Measurements from ENCODE around the gene ZNF502.

The ZNF502 gene

DNA sequence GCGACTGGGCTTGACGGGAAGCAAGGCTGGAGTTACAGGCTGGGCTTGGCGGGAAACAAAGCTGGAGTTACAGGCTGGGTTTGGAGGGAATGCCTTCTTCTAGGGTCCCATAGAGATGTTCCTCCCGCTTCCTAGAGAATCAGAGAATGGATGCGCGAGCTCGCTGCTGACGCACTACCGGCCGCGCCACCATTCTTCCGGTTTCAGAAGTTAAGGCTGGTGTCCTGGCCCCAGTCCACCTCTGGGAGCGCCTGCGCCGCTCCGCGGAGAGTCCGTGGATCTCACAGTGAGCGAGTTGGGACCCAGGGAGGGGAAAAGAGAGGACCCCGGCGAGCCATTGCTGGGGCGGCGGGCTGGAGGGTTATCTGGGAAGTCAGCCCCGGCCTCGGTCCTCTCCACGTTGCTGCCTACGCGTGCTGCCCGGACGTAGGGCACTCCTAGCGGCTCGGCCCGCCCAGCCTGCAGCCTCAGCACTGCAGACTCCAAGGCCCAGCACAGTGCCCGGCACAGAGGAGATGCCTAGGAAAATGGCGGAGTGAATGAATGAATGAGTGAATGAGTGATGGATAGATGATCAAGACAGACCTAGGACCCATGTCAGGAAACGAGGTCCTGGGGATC, at the start of gene ZNF502:
Gene ZNF502 (plus strand): TSS at position 206 of the 621 bp plus-strand sequence. CDS start 7,602 bp downstream, outside the sequence.
- H3K4me3 ChIP-seq (ENCODE audit: low read depth, low read length), result peak within 1 kb of the TSS; percentile 82
- POLR2A ChIA-PET, result interaction anchor here (0.8 to 2.1 kb wide), 6 partner anchors 9 to 202 kb away, joined by 3 to 26 read pairs (median 5); partner anchors contain the start of genes KIAA1143, KIF15, ZNF35 and ZNF501
- H3K27ac ChIP-seq (ENCODE audit: extremely low read depth, low read depth, low read length), result no peak within 1 kb of the TSS
- peaks cover 0 to 3% of the 10 kb centered on the region in 2 experiments; a peak in 1 of 3 replicates for H3K36me3 ChIP-seq (ENCODE audit: control insufficient read depth in 2 of 2, insufficient read depth in 1 of 2, low read length in 2 of 2)
- no peaks in the 10 kb centered on the region for H3K4me1 ChIP-seq (ENCODE audit: control insufficient read depth, insufficient read depth, low read length)
- H3K9me3 ChIP-seq (ENCODE audit: control insufficient read depth, insufficient read depth, low read depth, low read length), result no peaks in the 10 kb centered on the region
- CTCF ChIA-PET, result interaction anchor here (1.1 kb wide), 1 partner anchor 17 kb away, joined by 3 read pairs; the partner anchor contains the start of gene ZNF501
- TF ChIP-seq ZNF335 (tag by site-specific recombination; conservative IDR thresholded peaks at IDR 0.05), result peak; percentile 73
- TF ChIP-seq, protein P1, sequence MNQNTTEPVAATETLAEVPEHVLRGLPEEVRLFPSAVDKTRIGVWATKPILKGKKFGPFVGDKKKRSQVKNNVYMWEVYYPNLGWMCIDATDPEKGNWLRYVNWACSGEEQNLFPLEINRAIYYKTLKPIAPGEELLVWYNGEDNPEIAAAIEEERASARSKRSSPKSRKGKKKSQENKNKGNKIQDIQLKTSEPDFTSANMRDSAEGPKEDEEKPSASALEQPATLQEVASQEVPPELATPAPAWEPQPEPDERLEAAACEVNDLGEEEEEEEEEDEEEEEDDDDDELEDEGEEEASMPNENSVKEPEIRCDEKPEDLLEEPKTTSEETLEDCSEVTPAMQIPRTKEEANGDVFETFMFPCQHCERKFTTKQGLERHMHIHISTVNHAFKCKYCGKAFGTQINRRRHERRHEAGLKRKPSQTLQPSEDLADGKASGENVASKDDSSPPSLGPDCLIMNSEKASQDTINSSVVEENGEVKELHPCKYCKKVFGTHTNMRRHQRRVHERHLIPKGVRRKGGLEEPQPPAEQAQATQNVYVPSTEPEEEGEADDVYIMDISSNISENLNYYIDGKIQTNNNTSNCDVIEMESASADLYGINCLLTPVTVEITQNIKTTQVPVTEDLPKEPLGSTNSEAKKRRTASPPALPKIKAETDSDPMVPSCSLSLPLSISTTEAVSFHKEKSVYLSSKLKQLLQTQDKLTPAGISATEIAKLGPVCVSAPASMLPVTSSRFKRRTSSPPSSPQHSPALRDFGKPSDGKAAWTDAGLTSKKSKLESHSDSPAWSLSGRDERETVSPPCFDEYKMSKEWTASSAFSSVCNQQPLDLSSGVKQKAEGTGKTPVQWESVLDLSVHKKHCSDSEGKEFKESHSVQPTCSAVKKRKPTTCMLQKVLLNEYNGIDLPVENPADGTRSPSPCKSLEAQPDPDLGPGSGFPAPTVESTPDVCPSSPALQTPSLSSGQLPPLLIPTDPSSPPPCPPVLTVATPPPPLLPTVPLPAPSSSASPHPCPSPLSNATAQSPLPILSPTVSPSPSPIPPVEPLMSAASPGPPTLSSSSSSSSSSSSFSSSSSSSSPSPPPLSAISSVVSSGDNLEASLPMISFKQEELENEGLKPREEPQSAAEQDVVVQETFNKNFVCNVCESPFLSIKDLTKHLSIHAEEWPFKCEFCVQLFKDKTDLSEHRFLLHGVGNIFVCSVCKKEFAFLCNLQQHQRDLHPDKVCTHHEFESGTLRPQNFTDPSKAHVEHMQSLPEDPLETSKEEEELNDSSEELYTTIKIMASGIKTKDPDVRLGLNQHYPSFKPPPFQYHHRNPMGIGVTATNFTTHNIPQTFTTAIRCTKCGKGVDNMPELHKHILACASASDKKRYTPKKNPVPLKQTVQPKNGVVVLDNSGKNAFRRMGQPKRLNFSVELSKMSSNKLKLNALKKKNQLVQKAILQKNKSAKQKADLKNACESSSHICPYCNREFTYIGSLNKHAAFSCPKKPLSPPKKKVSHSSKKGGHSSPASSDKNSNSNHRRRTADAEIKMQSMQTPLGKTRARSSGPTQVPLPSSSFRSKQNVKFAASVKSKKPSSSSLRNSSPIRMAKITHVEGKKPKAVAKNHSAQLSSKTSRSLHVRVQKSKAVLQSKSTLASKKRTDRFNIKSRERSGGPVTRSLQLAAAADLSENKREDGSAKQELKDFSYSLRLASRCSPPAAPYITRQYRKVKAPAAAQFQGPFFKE (tag by site-specific recombination; IDR thresholded peaks at IDR 0.05; ENCODE audit: borderline replicate concordance), result no peak
- TF ChIP-seq ZBTB6 (tag by site-specific recombination; IDR thresholded peaks at IDR 0.05), result 0 out of 2 replicates have a peak, but pooled peaks have one; percentile 12
- TF ChIP-seq ZNF610 (tag by site-specific recombination; IDR thresholded peaks at IDR 0.05; ENCODE audit: borderline replicate concordance), result 0 out of 2 replicates have a peak, but pooled peaks have one; percentile 57
- no peak for TF ChIP-seq ZNF707 (tag by site-specific recombination; IDR thresholded peaks at IDR 0.05)
- TF ChIP-seq ZNF266 (tag by site-specific recombination; IDR thresholded peaks at IDR 0.05; ENCODE audit: low read depth), result no peak
- no peak for TF ChIP-seq ZSCAN30 (tag by site-specific recombination; IDR thresholded peaks at IDR 0.05)
- TF ChIP-seq ZNF391 (tag by site-specific recombination; IDR thresholded peaks at IDR 0.05; ENCODE audit: borderline replicate concordance, low read depth), result no peak
- no peak for TF ChIP-seq GLIS1 (tag by site-specific recombination; IDR thresholded peaks at IDR 0.05)
- no peak for TF ChIP-seq ZNF112 (tag by site-specific recombination; IDR thresholded peaks at IDR 0.05)
- TF ChIP-seq, protein P2, sequence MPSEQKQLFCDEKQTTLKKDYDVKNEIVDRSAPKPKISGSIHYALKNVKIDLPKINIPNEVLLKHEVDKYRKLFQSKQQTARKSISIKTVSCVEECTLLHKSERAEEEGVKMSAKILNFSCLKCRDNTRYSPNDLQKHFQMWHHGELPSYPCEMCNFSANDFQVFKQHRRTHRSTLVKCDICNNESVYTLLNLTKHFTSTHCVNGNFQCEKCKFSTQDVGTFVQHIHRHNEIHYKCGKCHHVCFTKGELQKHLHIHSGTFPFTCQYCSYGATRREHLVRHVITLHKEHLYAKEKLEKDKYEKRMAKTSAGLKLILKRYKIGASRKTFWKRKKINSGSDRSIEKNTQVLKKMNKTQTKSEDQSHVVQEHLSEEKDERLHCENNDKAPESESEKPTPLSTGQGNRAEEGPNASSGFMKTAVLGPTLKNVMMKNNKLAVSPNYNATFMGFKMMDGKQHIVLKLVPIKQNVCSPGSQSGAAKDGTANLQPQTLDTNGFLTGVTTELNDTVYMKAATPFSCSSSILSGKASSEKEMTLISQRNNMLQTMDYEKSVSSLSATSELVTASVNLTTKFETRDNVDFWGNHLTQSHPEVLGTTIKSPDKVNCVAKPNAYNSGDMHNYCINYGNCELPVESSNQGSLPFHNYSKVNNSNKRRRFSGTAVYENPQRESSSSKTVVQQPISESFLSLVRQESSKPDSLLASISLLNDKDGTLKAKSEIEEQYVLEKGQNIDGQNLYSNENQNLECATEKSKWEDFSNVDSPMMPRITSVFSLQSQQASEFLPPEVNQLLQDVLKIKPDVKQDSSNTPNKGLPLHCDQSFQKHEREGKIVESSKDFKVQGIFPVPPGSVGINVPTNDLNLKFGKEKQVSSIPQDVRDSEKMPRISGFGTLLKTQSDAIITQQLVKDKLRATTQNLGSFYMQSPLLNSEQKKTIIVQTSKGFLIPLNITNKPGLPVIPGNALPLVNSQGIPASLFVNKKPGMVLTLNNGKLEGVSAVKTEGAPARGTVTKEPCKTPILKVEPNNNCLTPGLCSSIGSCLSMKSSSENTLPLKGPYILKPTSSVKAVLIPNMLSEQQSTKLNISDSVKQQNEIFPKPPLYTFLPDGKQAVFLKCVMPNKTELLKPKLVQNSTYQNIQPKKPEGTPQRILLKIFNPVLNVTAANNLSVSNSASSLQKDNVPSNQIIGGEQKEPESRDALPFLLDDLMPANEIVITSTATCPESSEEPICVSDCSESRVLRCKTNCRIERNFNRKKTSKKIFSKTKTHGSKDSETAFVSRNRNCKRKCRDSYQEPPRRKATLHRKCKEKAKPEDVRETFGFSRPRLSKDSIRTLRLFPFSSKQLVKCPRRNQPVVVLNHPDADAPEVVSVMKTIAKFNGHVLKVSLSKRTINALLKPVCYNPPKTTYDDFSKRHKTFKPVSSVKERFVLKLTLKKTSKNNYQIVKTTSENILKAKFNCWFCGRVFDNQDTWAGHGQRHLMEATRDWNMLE (tag by site-specific recombination; conservative IDR thresholded peaks at IDR 0.05; ENCODE audit: low read depth), result peak; percentile 99
- no peak for TF ChIP-seq ZNF169 (tag by site-specific recombination; IDR thresholded peaks at IDR 0.05)
- no peak for TF ChIP-seq ZNF561 (tag by site-specific recombination; IDR thresholded peaks at IDR 0.05; ENCODE audit: borderline replicate concordance)
- TF ChIP-seq, protein P3, sequence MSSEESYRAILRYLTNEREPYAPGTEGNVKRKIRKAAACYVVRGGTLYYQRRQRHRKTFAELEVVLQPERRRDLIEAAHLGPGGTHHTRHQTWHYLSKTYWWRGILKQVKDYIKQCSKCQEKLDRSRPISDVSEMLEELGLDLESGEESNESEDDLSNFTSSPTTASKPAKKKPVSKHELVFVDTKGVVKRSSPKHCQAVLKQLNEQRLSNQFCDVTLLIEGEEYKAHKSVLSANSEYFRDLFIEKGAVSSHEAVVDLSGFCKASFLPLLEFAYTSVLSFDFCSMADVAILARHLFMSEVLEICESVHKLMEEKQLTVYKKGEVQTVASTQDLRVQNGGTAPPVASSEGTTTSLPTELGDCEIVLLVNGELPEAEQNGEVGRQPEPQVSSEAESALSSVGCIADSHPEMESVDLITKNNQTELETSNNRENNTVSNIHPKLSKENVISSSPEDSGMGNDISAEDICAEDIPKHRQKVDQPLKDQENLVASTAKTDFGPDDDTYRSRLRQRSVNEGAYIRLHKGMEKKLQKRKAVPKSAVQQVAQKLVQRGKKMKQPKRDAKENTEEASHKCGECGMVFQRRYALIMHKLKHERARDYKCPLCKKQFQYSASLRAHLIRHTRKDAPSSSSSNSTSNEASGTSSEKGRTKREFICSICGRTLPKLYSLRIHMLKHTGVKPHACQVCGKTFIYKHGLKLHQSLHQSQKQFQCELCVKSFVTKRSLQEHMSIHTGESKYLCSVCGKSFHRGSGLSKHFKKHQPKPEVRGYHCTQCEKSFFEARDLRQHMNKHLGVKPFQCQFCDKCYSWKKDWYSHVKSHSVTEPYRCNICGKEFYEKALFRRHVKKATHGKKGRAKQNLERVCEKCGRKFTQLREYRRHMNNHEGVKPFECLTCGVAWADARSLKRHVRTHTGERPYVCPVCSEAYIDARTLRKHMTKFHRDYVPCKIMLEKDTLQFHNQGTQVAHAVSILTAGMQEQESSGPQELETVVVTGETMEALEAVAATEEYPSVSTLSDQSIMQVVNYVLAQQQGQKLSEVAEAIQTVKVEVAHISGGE (tag by site-specific recombination; conservative IDR thresholded peaks at IDR 0.05; ENCODE audit: low read depth), result peak; percentile 59
- peak; percentile 36; the same call in 1 of the 2 replicates for TF ChIP-seq KLF8 (tag by site-specific recombination; IDR thresholded peaks at IDR 0.05)
- no peak for TF ChIP-seq WT1 (tag by site-specific recombination; IDR thresholded peaks at IDR 0.05)
- TF ChIP-seq ZNF76 (tag by site-specific recombination; IDR thresholded peaks at IDR 0.05; ENCODE audit: borderline replicate concordance, low read depth), result 0 out of 2 replicates have a peak, but pooled peaks have one; percentile 36
- TF ChIP-seq ZBTB21 (tag by site-specific recombination; IDR thresholded peaks at IDR 0.05), result peak; percentile 75
- peak; percentile 78 for TF ChIP-seq ZNF629 (tag by site-specific recombination; IDR thresholded peaks at IDR 0.05)
- TF ChIP-seq ZBTB26 (tag by site-specific recombination; optimal IDR thresholded peaks at IDR 0.05), result peak; percentile 58
